ENCODE measurements around the gene EIPR1. TPM values are rescaled to one million over a fixed set of nuclear protein-coding genes. Genes with fewer than 3 reads are reported as not detected.

EIPR1 gene
- polyA plus RNA-seq, 1 donor (not counting 4 experiments of a cell fraction or from before 2014, with no cell fraction given): 44.3 TPM

DNA sequence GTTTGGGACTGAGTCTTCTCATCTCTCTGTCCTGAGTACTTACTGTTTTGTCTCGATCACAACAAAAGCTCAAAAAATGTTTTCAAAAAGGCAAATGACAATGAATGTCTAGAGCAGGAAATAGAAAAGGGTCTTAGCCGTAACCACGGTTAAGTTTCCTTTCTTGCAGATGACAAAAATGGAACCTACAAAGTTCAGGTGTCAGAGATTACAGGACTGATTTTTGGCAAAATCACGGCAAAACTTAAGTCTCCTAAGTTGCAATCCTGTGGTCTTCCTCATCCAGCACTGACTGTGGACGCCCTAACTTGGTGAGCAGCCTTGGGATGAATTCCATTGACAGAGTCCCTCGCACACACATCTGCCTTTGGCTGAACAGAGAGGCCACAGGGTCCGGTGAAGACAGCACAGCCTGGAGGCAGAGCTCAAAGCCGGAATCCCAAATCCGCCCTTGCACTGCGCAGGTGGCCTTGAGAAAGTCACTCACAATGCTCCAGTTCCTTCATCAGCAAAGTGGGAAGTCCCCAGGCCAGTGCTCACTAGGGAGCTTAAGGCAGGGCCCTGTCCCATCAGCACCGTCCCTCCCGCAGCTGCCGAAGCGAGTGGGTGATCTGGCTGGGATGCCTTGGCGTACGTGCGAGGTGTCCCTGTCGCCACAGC is 55.2 kb downstream of the EIPR1 start:
- H3K27me3 ChIP-seq (ENCODE audit: control insufficient read depth, extremely low read depth, insufficient read depth, low read length): no peaks in the 10 kb centered on the region
- FAIRE-seq (no peak), DNase-seq (ENCODE audit: low read depth, low spot score) (no peak)
- no peak overlapping the region for H3K4me2 ChIP-seq (ENCODE audit: control insufficient read depth, extremely low read depth, insufficient read depth, low read depth, low read length)
- H3K79me2 ChIP-seq (ENCODE audit: control insufficient read depth, insufficient read depth, low read length): peaks cover 6% of the 10 kb centered on the region
- peaks cover 2 to 17% of the 10 kb centered on the region in 2 experiments for H3K36me3 ChIP-seq (ENCODE audit: control insufficient read depth in 2 of 2, extremely low read depth in 1 of 2, insufficient read depth in 2 of 2, low read length in 2 of 2)
- no peak overlapping the region for H2AFZ ChIP-seq (ENCODE audit: control insufficient read depth, low read length)
- no peak overlapping the region for H3K4me3 ChIP-seq (ENCODE audit: control insufficient read depth in 2 of 3, extremely low read depth in 1 of 3, insufficient read depth in 2 of 3, low read depth in 1 of 3, low read length in 3 of 3)
- no peaks in the 10 kb centered on the region for H3K9me1 ChIP-seq (ENCODE audit: control insufficient read depth, extremely low read depth, insufficient read depth, low read length)
- dilution Hi-C loops (cut with MboI; ENCODE audit: extremely low pct_ligation_motif_present, low sequenced_read_pairs): no loop called here
- H3K9ac ChIP-seq (ENCODE audit: control insufficient read depth, extremely low read depth, insufficient read depth, low read length): no peak overlapping the region
- no peaks in the 10 kb centered on the region for H4K20me1 ChIP-seq (ENCODE audit: control insufficient read depth, extremely low read depth, insufficient read depth, low read length)
- no peak overlapping the region for H3K27ac ChIP-seq (ENCODE audit: control insufficient read depth, insufficient read depth, low read length)
- H3K4me1 ChIP-seq (ENCODE audit: control insufficient read depth, extremely low read depth, insufficient read depth, low read length): no peaks in the 10 kb centered on the region
- TF ChIP-seq, protein P1, sequence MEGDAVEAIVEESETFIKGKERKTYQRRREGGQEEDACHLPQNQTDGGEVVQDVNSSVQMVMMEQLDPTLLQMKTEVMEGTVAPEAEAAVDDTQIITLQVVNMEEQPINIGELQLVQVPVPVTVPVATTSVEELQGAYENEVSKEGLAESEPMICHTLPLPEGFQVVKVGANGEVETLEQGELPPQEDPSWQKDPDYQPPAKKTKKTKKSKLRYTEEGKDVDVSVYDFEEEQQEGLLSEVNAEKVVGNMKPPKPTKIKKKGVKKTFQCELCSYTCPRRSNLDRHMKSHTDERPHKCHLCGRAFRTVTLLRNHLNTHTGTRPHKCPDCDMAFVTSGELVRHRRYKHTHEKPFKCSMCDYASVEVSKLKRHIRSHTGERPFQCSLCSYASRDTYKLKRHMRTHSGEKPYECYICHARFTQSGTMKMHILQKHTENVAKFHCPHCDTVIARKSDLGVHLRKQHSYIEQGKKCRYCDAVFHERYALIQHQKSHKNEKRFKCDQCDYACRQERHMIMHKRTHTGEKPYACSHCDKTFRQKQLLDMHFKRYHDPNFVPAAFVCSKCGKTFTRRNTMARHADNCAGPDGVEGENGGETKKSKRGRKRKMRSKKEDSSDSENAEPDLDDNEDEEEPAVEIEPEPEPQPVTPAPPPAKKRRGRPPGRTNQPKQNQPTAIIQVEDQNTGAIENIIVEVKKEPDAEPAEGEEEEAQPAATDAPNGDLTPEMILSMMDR (optimal IDR thresholded peaks at IDR 0.05 in 1 of 3, IDR thresholded peaks at IDR 0.05 in 1 of 3, conservative IDR thresholded peaks at IDR 0.05 in 1 of 3; ENCODE audit: extremely low read depth in 1 of 3, insufficient read depth in 2 of 3, low read length in 3 of 3): no peak
- TF ChIP-seq EZH2 (IDR thresholded peaks at IDR 0.05; ENCODE audit: low read length): no peak
- no peaks in the 10 kb centered on the region for H3K9me3 ChIP-seq (ENCODE audit: control insufficient read depth, low read depth, low read length)

DNA sequence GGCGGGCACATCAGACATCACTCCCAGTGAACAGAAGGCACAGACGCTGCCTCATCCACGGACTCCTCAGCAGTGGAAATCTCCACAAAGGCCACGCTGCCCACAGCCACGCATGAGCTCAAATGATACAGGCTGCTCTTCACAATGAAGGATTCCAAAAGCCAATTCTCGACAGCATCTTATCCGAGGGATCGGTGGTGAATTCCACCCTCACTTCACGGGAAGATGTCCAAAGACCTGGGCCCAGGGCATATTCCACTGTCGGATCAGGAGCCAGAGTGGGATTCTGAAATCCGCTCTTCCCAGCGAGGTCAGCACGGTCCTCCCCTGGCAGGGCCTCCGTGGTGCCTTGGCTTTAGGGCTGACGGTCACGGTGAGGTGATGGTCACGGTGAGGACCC is 55.8 kb downstream of the EIPR1 start:
- Histone ChIP-seq H2AFZ (ENCODE audit: control insufficient read depth, low read length) (no peak overlapping the region), H3K4me1 (ENCODE audit: control insufficient read depth, extremely low read depth, insufficient read depth, low read length) (no peaks in the 10 kb centered on the region), H3K4me2 (ENCODE audit: control insufficient read depth, extremely low read depth, insufficient read depth, low read depth, low read length) (no peak overlapping the region), H3K9ac (ENCODE audit: control insufficient read depth, extremely low read depth, insufficient read depth, low read length) (no peak overlapping the region), H3K27me3 (ENCODE audit: control insufficient read depth, extremely low read depth, insufficient read depth, low read length) (no peaks in the 10 kb centered on the region), H3K9me3 (ENCODE audit: control insufficient read depth, low read depth, low read length) (no peaks in the 10 kb centered on the region), H3K79me2 (ENCODE audit: control insufficient read depth, insufficient read depth, low read length) (peaks cover 12% of the 10 kb centered on the region), H3K4me3 (ENCODE audit: control insufficient read depth in 2 of 3, extremely low read depth in 1 of 3, insufficient read depth in 2 of 3, low read depth in 1 of 3, low read length in 3 of 3) (no peak overlapping the region), H3K36me3 (ENCODE audit: control insufficient read depth in 2 of 2, extremely low read depth in 1 of 2, insufficient read depth in 2 of 2, low read length in 2 of 2) (peaks cover 2 to 17% of the 10 kb centered on the region in 2 experiments), H3K9me1 (ENCODE audit: control insufficient read depth, extremely low read depth, insufficient read depth, low read length) (no peaks in the 10 kb centered on the region), H3K27ac (ENCODE audit: control insufficient read depth, insufficient read depth, low read length) (no peak overlapping the region), H4K20me1 (ENCODE audit: control insufficient read depth, extremely low read depth, insufficient read depth, low read length) (no peaks in the 10 kb centered on the region)
- dilution Hi-C loops (cut with MboI; ENCODE audit: extremely low pct_ligation_motif_present, low sequenced_read_pairs): no loop called here
- DNase-seq (ENCODE audit: low read depth, low spot score) (no peak), FAIRE-seq (no peak)
- TF ChIP-seq EZH2 (IDR thresholded peaks at IDR 0.05; ENCODE audit: low read length): no peak
- TF ChIP-seq, protein P1 (optimal IDR thresholded peaks at IDR 0.05 in 1 of 3, IDR thresholded peaks at IDR 0.05 in 1 of 3, conservative IDR thresholded peaks at IDR 0.05 in 1 of 3; ENCODE audit: extremely low read depth in 1 of 3, insufficient read depth in 2 of 3, low read length in 3 of 3): no peak
